ENCODE data around the gene UBE2F. TPM values are rescaled to one million over a fixed set of nuclear protein-coding genes. Genes with fewer than 3 reads are reported as not detected.

UBE2F gene
- total and polyA plus RNA-seq, 2 experiments from 2014 or later: 52.8 to 66.7 TPM

- no peak for DNase-seq (ENCODE audit: low spot score)
- H4K20me1 ChIP-seq (ENCODE audit: insufficient read depth, poor library complexity, severe bottlenecking): no peaks in the 10 kb centered on the region
- H3K4me3 ChIP-seq: no peak overlapping the region
- WGBS (ENCODE audit: low lambda C conversion rate, missing lambda C conversion rate): 95% methylated on average over 16 of the region's 16 CpGs
- H3K4me1 ChIP-seq (ENCODE audit: insufficient read depth): no peaks in the 10 kb centered on the region
- H3K27ac ChIP-seq: no peak overlapping the region
- no peak overlapping the region for H3K4me2 ChIP-seq
- no peaks in the 10 kb centered on the region for H3K36me3 ChIP-seq (replicated peaks; ENCODE audit: insufficient read depth, low read depth)
- H2AFZ ChIP-seq: no peak overlapping the region
- no peaks in the 10 kb centered on the region for H3K79me2 ChIP-seq
- no peaks in the 10 kb centered on the region for H3K9me3 ChIP-seq (ENCODE audit: low read depth)
- no peaks in the 10 kb centered on the region for H3K27me3 ChIP-seq
- no peaks in the 10 kb centered on the region for H3K9me2 ChIP-seq (replicated peaks; ENCODE audit: insufficient read depth)
- no peak for TF ChIP-seq EZH2phosphoT487 (IDR thresholded peaks at IDR 0.05; ENCODE audit: low read depth, severe bottlenecking, unreplicated experiment)
- no peak for TF ChIP-seq CTCF (IDR thresholded peaks at IDR 0.05; ENCODE audit: poor library complexity)
- no peak for TF ChIP-seq EZH2 (IDR thresholded peaks at IDR 0.05; ENCODE audit: borderline replicate concordance)
Observed at GRCh38 chr2:238091436-238092060, 124.7 kb downstream of the UBE2F start.

Small RNA genes lying within 50 kb of the gene (small RNA-seq; reads per million reads assigned to genes)
- not detected for gene RNU6-1333P

Other genes with a start within 250 kb of the UBE2F start
- 0.40 and 0.53 TPM in 2 replicates for gene RBM44, start 168.2 kb upstream of the UBE2F start, total RNA-seq
- 0.47 and 0.76 TPM in 2 replicates for gene RBM44, start 168.2 kb upstream of the UBE2F start, polyA plus RNA-seq
- gene RAMP1, start 107.4 kb upstream of the UBE2F start, total RNA-seq: 134 and 156 TPM in 2 replicates
- gene RAMP1, start 107.4 kb upstream of the UBE2F start, polyA plus RNA-seq: 329 and 383 TPM in 2 replicates
- 12.7 and 16.5 TPM in 2 replicates for gene SCLY, start 94.0 kb downstream of the UBE2F start, total RNA-seq
- 21.1 and 21.3 TPM in 2 replicates for gene SCLY, start 94.0 kb downstream of the UBE2F start, polyA plus RNA-seq
- 0.27 and 0.36 TPM in 2 replicates for gene ESPNL, start 133.3 kb downstream of the UBE2F start, total RNA-seq
- gene ESPNL, start 133.3 kb downstream of the UBE2F start, polyA plus RNA-seq: 0.62 TPM in 1 of 2 replicates, not detected in the other
- not detected in 2 replicates for gene KLHL30, start 171.7 kb downstream of the UBE2F start, total RNA-seq
- gene KLHL30, start 171.7 kb downstream of the UBE2F start, polyA plus RNA-seq: 0.15 TPM in 1 of 2 replicates, not detected in the other
- gene ERFE, start 192.0 kb downstream of the UBE2F start, total RNA-seq: 0.27 TPM in 1 of 2 replicates, not detected in the other
- 0.30 and 1.6 TPM in 2 replicates for gene ERFE, start 192.0 kb downstream of the UBE2F start, polyA plus RNA-seq
- 20.4 and 25.9 TPM in 2 replicates for gene ILKAP, start 236.7 kb downstream of the UBE2F start, total RNA-seq
- gene ILKAP, start 236.7 kb downstream of the UBE2F start, polyA plus RNA-seq: 36.6 and 37.5 TPM in 2 replicates